ENCODE data around the gene RSBN1. TPM values are rescaled to one million over a fixed set of nuclear protein-coding genes. Genes with fewer than 3 reads are reported as not detected.

RSBN1 gene
- total and polyA plus RNA-seq, 2 experiments from 2014 or later = 15.4 to 17.4 TPM

DNA sequence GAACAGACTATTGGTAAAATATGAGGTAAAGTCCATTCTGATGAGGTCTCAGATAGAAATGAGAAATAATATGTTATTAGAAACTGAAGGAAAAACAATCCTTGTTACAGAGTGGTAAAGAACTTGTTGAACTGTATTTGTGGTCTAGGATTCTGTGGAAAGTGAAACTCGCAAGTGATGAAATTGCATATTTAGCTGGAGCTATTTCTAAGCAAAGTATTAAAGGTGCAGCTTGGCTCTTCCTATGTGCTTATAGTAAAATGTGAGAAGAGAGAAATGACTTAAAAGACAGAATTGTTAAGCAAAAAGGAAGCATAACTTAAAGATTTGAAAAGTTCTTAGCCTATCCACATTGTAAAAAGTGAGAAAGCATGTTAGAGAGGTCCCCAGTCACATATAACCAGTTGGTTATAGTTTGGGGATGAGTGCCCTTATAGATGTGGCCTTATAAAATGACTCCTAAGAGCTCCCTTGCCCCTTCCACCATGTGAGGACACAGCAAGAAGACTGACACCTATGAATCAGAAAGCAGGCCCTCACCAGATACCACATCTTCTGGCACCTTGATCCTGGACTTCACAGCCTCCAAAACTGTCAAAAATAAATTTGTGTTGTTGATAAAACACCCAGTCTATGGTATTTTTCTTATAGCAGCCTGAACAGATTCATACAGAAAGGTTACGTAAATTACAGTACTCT is 77.8 kb downstream of the RSBN1 start (continued):
- TF ChIP-seq, protein P1, sequence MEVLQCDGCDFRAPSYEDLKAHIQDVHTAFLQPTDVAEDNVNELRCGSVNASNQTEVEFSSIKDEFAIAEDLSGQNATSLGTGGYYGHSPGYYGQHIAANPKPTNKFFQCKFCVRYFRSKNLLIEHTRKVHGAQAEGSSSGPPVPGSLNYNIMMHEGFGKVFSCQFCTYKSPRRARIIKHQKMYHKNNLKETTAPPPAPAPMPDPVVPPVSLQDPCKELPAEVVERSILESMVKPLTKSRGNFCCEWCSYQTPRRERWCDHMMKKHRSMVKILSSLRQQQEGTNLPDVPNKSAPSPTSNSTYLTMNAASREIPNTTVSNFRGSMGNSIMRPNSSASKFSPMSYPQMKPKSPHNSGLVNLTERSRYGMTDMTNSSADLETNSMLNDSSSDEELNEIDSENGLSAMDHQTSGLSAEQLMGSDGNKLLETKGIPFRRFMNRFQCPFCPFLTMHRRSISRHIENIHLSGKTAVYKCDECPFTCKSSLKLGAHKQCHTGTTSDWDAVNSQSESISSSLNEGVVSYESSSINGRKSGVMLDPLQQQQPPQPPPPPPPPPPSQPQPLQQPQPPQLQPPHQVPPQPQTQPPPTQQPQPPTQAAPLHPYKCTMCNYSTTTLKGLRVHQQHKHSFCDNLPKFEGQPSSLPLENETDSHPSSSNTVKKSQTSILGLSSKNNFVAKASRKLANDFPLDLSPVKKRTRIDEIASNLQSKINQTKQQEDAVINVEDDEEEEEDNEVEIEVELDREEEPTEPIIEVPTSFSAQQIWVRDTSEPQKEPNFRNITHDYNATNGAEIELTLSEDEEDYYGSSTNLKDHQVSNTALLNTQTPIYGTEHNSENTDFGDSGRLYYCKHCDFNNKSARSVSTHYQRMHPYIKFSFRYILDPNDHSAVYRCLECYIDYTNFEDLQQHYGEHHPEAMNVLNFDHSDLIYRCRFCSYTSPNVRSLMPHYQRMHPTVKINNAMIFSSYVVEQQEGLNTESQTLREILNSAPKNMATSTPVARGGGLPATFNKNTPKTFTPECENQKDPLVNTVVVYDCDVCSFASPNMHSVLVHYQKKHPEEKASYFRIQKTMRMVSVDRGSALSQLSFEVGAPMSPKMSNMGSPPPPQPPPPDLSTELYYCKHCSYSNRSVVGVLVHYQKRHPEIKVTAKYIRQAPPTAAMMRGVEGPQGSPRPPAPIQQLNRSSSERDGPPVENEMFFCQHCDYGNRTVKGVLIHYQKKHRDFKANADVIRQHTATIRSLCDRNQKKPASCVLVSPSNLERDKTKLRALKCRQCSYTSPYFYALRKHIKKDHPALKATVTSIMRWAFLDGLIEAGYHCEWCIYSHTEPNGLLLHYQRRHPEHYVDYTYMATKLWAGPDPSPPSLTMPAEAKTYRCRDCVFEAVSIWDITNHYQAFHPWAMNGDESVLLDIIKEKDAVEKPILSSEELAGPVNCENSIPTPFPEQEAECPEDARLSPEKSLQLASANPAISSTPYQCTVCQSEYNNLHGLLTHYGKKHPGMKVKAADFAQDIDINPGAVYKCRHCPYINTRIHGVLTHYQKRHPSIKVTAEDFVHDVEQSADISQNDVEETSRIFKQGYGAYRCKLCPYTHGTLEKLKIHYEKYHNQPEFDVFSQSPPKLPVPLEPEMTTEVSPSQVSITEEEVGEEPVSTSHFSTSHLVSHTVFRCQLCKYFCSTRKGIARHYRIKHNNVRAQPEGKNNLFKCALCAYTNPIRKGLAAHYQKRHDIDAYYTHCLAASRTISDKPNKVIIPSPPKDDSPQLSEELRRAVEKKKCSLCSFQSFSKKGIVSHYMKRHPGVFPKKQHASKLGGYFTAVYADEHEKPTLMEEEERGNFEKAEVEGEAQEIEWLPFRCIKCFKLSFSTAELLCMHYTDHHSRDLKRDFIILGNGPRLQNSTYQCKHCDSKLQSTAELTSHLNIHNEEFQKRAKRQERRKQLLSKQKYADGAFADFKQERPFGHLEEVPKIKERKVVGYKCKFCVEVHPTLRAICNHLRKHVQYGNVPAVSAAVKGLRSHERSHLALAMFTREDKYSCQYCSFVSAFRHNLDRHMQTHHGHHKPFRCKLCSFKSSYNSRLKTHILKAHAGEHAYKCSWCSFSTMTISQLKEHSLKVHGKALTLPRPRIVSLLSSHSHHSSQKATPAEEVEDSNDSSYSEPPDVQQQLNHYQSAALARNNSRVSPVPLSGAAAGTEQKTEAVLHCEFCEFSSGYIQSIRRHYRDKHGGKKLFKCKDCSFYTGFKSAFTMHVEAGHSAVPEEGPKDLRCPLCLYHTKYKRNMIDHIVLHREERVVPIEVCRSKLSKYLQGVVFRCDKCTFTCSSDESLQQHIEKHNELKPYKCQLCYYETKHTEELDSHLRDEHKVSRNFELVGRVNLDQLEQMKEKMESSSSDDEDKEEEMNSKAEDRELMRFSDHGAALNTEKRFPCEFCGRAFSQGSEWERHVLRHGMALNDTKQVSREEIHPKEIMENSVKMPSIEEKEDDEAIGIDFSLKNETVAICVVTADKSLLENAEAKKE (CRISPR knock-in tag; IDR thresholded peaks at IDR 0.05) = no peak
- TF ChIP-seq, protein P2, sequence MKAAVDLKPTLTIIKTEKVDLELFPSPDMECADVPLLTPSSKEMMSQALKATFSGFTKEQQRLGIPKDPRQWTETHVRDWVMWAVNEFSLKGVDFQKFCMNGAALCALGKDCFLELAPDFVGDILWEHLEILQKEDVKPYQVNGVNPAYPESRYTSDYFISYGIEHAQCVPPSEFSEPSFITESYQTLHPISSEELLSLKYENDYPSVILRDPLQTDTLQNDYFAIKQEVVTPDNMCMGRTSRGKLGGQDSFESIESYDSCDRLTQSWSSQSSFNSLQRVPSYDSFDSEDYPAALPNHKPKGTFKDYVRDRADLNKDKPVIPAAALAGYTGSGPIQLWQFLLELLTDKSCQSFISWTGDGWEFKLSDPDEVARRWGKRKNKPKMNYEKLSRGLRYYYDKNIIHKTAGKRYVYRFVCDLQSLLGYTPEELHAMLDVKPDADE (IDR thresholded peaks at IDR 0.05) = no peak
- TF ChIP-seq, protein P3, sequence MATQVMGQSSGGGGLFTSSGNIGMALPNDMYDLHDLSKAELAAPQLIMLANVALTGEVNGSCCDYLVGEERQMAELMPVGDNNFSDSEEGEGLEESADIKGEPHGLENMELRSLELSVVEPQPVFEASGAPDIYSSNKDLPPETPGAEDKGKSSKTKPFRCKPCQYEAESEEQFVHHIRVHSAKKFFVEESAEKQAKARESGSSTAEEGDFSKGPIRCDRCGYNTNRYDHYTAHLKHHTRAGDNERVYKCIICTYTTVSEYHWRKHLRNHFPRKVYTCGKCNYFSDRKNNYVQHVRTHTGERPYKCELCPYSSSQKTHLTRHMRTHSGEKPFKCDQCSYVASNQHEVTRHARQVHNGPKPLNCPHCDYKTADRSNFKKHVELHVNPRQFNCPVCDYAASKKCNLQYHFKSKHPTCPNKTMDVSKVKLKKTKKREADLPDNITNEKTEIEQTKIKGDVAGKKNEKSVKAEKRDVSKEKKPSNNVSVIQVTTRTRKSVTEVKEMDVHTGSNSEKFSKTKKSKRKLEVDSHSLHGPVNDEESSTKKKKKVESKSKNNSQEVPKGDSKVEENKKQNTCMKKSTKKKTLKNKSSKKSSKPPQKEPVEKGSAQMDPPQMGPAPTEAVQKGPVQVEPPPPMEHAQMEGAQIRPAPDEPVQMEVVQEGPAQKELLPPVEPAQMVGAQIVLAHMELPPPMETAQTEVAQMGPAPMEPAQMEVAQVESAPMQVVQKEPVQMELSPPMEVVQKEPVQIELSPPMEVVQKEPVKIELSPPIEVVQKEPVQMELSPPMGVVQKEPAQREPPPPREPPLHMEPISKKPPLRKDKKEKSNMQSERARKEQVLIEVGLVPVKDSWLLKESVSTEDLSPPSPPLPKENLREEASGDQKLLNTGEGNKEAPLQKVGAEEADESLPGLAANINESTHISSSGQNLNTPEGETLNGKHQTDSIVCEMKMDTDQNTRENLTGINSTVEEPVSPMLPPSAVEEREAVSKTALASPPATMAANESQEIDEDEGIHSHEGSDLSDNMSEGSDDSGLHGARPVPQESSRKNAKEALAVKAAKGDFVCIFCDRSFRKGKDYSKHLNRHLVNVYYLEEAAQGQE (IDR thresholded peaks at IDR 0.05; ENCODE audit: unreplicated experiment) = no peak
- no peak for TF ChIP-seq NANOG (IDR thresholded peaks at IDR 0.05; ENCODE audit: borderline replicate concordance)
